Sigmoid colon (tissue), 7 donors: ENCODE data around the gene ELOVL7. TPM values are rescaled to one million over a fixed set of nuclear protein-coding genes. Genes with fewer than 3 reads are reported as not detected.

Experiments used
- DNase-seq: peaks from one replicate; pipeline ENCODE4 v3.0.0-alpha.2; 2019
- H3K27ac ChIP-seq, 4 donors: fragments of 200-600 bp; sonication (generic); one replicate each; pipeline ENCODE4 v1.5.1; 2016 to 2019; ENCODE audit warnings: mild to moderate bottlenecking in 1 of 4
- H3K27me3 ChIP-seq, 3 donors: fragments of 200-600 bp; sonication (generic); one replicate each; pipeline ENCODE4 v1.5.1; 2019; ENCODE audit warnings: mild to moderate bottlenecking in 1 of 3
- H3K36me3 ChIP-seq, 4 donors: fragments of 200-600 bp; sonication (generic); one replicate each; pipeline ENCODE4 v1.5.1; 2016 to 2019
- H3K4me1 ChIP-seq, 4 donors: fragments of 200-600 bp; sonication (generic); one replicate each; pipeline ENCODE4 v1.5.1; 2017 to 2019
- H3K4me3 ChIP-seq, 4 donors: fragments of 200-600 bp; sonication (generic); one replicate each; pipeline ENCODE4 v1.5.1; 2017 to 2019; ENCODE audit warnings: mild to moderate bottlenecking in 2 of 4, moderate library complexity in 1 of 4
- H3K9me3 ChIP-seq, 4 donors: fragments of 200-600 bp in 3 of 4; sonication (generic) in 3 of 4; one replicate each; pipeline versions ENCODE4 v1.5.1 to v1.6.1; 2013 to 2019
- EP300 ChIP-seq, 4 donors: sonication (generic); formaldehyde crosslinking; IDR thresholded peaks; one replicate each; pipeline ENCODE4 v1.6.1; 2017; ENCODE audit warnings: antibody characterized with exemption in 4 of 4
- POLR2A ChIP-seq, 2 donors: fragments of 450-650 bp; IDR thresholded peaks; one replicate each; pipeline ENCODE4 v1.6.1; 2016; ENCODE audit warnings: antibody characterized with exemption in 2 of 2, mild to moderate bottlenecking in 2 of 2, moderate library complexity in 2 of 2
- POLR2AphosphoS5 ChIP-seq, 4 donors: sonication (generic); formaldehyde crosslinking; IDR thresholded peaks; one replicate each; pipeline ENCODE4 v1.6.1; 2017; ENCODE audit warnings: antibody characterized with exemption in 4 of 4
- WGBS, 2 donors: extraction: QIAGEN DNeasy Blood & Tissue Kit; methylation state at CpG; one replicate each; pipeline ENCODE4 v1.1.7; 2013; 5-methylcytosine and 5-hydroxymethylcytosine counted together
- intact Hi-C: fragments of 100-400 bp; cut with DNase I; formaldehyde crosslinking; loops from one replicate; pipeline ENCODE4 v1.15.1; 2023
- polyA plus RNA-seq, 3 donors: library from polyadenylated mRNA; stranded (reverse); fragments of 200-250 nt; gene quantifications; one replicate each; pipeline ENCODE4 v1.2.3, GENCODE V29; 2013
- total RNA-seq, 4 donors: library from RNA; depleted of rRNA; stranded (reverse); fragments of >200 nt; gene quantifications; one replicate each; pipeline ENCODE4 v1.1.0, GENCODE V29; 2016
- TF ChIP-seq, protein P1 (sequence below), 4 experiments: fragments of 450-650 bp in 3 of 4; fragments of 200-600 bp in 1 of 4; IDR thresholded peaks; one replicate each; pipeline ENCODE4 v1.5.1; 2016 to 2019; ENCODE audit warnings: antibody characterized with exemption in 4 of 4, mild to moderate bottlenecking in 3 of 4, moderate library complexity in 2 of 4
- donor health status: healthy with polysubstance abuse.
- donor health status: Bipolar disorder and iron deficiency.
- donor health status: healthy.

Gene ELOVL7
- total and polyA plus RNA-seq, 7 donors, result 1.2 to 8.9 (median 2.5) TPM

DNA sequence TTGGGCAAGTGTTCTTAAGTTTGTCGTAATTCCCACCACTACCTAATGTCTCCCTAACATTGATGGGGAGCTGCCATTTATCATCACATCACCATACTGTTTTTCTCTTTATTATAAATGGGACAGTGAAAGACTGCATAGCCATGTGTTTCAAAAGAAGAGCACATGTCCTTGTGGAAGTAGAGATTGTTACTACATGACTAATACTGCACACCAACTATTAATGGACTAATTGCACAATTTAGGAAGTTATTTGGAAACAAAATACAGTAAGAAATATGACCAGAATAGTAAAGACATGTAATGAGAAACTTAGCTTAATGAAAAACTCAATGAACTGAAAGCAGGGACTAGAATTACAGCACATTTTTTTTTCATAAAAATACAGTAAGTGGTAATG lies 12.0 kb upstream of the ELOVL7 start:
- H3K27ac ChIP-seq, result no peak overlapping the region
- no peak for DNase-seq
- 93 to 100% methylated on average over 1 of the region's 1 CpG for WGBS, 2 donors
- peaks cover 0 to 3% (median 0%) of the 10 kb centered on the region in 4 donors for H3K9me3 ChIP-seq
- no peaks in the 10 kb centered on the region for H3K4me1 ChIP-seq
- no peaks in the 10 kb centered on the region for H3K27me3 ChIP-seq
- no peaks in the 10 kb centered on the region for H3K36me3 ChIP-seq
- H3K4me3 ChIP-seq, result no peak overlapping the region
- intact Hi-C loops, result no loop called here
- no peak for TF ChIP-seq POLR2AphosphoS5 (IDR thresholded peaks at IDR 0.05)
- TF ChIP-seq EP300 (IDR thresholded peaks at IDR 0.05), result no peak
- TF ChIP-seq, protein P1, sequence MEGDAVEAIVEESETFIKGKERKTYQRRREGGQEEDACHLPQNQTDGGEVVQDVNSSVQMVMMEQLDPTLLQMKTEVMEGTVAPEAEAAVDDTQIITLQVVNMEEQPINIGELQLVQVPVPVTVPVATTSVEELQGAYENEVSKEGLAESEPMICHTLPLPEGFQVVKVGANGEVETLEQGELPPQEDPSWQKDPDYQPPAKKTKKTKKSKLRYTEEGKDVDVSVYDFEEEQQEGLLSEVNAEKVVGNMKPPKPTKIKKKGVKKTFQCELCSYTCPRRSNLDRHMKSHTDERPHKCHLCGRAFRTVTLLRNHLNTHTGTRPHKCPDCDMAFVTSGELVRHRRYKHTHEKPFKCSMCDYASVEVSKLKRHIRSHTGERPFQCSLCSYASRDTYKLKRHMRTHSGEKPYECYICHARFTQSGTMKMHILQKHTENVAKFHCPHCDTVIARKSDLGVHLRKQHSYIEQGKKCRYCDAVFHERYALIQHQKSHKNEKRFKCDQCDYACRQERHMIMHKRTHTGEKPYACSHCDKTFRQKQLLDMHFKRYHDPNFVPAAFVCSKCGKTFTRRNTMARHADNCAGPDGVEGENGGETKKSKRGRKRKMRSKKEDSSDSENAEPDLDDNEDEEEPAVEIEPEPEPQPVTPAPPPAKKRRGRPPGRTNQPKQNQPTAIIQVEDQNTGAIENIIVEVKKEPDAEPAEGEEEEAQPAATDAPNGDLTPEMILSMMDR (IDR thresholded peaks at IDR 0.05), result no peak
- no peak for TF ChIP-seq POLR2A (IDR thresholded peaks at IDR 0.05)

GRCh38 chr5:60852940-60853339 lies 8.9 kb upstream of the ELOVL7 start:
- Histone ChIP-seq H3K4me3 (no peak overlapping the region), H3K36me3 (no peaks in the 10 kb centered on the region), H3K27me3 (no peaks in the 10 kb centered on the region), H3K27ac (no peak overlapping the region), H3K9me3 (peaks cover 0 to 3% (median 0%) of the 10 kb centered on the region in 4 donors), H3K4me1 (no peaks in the 10 kb centered on the region)
- WGBS, 2 donors, result 59 to 60% methylated on average over 3 of the region's 3 CpGs
- TF ChIP-seq EP300 (IDR thresholded peaks at IDR 0.05) (no peak), POLR2AphosphoS5 (IDR thresholded peaks at IDR 0.05) (no peak), POLR2A (IDR thresholded peaks at IDR 0.05) (no peak)
- TF ChIP-seq, protein P1 (IDR thresholded peaks at IDR 0.05), result no peak
- intact Hi-C loops, result no loop called here
- no peak for DNase-seq

DNA sequence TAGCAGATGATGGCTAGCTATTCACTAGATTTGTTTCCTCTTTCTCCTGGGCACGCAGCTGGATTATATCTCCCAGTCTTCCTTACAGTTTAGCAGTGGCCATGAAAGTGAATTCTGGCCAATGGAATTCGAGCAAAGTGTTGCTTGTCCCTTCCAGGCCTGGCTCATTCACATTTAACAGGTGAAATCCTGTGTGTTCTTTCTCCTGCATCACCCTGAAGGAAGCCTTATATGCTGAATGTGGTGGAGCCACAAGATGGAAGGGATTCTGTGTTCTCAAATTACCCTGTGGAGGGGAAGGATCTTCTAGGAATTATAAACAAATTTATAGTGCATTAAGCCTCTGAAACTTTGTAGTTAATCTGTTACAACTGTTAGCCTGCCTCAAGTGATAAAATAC lies 8.2 kb upstream of the ELOVL7 start:
- WGBS, 2 donors, result 49 to 58% methylated on average over 2 of the region's 2 CpGs
- Histone ChIP-seq H3K4me1 (no peaks in the 10 kb centered on the region), H3K36me3 (no peaks in the 10 kb centered on the region), H3K9me3 (no peaks in the 10 kb centered on the region), H3K27me3 (no peaks in the 10 kb centered on the region), H3K27ac (no peak overlapping the region), H3K4me3 (no peak overlapping the region)
- TF ChIP-seq POLR2AphosphoS5 (IDR thresholded peaks at IDR 0.05) (no peak), POLR2A (IDR thresholded peaks at IDR 0.05) (no peak), EP300 (IDR thresholded peaks at IDR 0.05) (no peak)
- TF ChIP-seq, protein P1 (IDR thresholded peaks at IDR 0.05), result no peak
- DNase-seq, result no peak
- intact Hi-C loops, result no loop called here

DNA sequence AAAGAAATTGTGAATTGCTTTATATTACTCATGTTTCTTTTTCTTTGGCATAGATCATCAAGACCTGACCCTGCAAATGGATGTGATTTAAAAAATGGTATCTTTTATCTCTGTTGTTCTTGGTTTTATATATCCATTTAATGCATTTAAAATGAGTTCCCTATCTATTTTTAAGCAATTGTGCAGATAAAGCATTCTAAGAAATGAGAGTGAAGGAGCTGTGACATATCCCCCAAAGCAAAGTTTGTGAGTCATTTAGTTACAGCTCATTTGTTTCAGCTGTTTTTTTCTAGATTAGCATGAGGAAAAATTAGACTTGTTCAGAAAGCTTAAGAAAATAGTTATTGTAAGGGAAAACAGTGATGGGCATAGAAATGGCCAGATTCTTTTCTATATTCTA lies 7.6 kb upstream of the ELOVL7 start:
- no peaks in the 10 kb centered on the region for H3K4me1 ChIP-seq
- intact Hi-C loops, result no loop called here
- TF ChIP-seq POLR2A (IDR thresholded peaks at IDR 0.05) (no peak), EP300 (IDR thresholded peaks at IDR 0.05) (no peak), POLR2AphosphoS5 (IDR thresholded peaks at IDR 0.05) (no peak)
- TF ChIP-seq, protein P1 (IDR thresholded peaks at IDR 0.05), result no peak
- no peaks in the 10 kb centered on the region for H3K36me3 ChIP-seq
- no peaks in the 10 kb centered on the region for H3K9me3 ChIP-seq
- DNase-seq, result no peak
- no peak overlapping the region for H3K4me3 ChIP-seq
- H3K27ac ChIP-seq, result no peak overlapping the region
- H3K27me3 ChIP-seq, result no peaks in the 10 kb centered on the region

DNA sequence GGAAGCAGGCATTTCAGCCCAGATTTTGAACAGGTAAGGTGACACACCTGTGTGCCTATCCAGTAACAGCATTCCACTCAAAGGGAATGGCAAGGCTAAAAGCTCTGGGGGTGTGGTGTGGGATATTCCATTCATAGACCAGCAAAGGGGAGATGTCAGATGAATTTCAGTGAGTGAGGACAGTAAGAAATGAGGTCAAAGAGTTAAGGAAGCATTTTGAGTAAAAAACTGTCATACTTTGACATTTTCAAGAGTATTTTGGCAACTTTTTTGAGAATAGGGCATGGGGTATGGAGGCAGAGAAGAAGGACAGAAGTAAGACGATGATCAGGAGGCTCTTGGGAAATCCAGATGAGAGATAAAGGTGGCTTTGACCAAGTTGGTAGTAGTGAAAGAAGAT lies 2.2 kb upstream of the ELOVL7 start:
- Histone ChIP-seq H3K9me3 (no peaks in the 10 kb centered on the region), H3K4me3 (no peak overlapping the region), H3K27ac (no peak overlapping the region), H3K27me3 (peaks cover 9 to 49% (median 18%) of the 10 kb centered on the region in 3 donors), H3K36me3 (no peaks in the 10 kb centered on the region), H3K4me1 (peaks cover 0 to 21% (median 14%) of the 10 kb centered on the region in 4 donors)
- DNase-seq, result no peak
- intact Hi-C loops, result no loop called here
- WGBS, 2 donors, result 95 to 100% methylated on average over 1 of the region's 1 CpG
- TF ChIP-seq, protein P1 (IDR thresholded peaks at IDR 0.05), result no peak
- TF ChIP-seq POLR2A (IDR thresholded peaks at IDR 0.05), result no peak
- no peak for TF ChIP-seq POLR2AphosphoS5 (IDR thresholded peaks at IDR 0.05)
- TF ChIP-seq EP300 (IDR thresholded peaks at IDR 0.05), result no peak
